ENCODE data around the gene SLC6A7.

The SLC6A7 gene

DNA sequence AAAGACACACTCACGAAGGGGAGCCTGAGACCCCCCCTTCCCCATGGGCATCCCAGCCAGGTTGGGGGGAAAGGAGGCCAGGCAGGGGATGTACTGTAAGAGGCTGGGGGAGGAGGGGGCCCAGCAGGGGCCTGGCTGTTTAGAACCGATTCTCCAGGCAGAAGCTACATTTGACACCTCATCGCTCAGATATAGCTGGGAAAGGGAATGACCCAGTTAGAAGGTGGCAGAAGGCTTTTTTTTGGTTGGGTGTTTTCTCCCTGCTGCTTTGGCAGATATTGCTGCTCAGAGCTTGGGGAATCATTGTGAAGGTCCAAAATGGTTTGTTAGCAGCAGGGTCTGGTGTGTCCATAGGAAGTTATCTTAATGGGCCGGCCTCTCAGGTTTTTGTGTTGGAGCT lies 17.3 kb upstream of the SLC6A7 start:
- no peak for DNase-seq (ENCODE audit: low read depth in 3 of 3, low spot score in 1 of 3)

GRCh38 chr5:150173161-150173560 lies 16.7 kb upstream of the SLC6A7 start:
- no peak for DNase-seq (ENCODE audit: low read depth in 3 of 3, low spot score in 1 of 3)

GRCh38 chr5:150174285-150174684 lies 15.6 kb upstream of the SLC6A7 start:
- DNase-seq (ENCODE audit: low read depth in 3 of 3, low spot score in 1 of 3), result no peak

GRCh38 chr5:150175076-150175475 lies 14.8 kb upstream of the SLC6A7 start:
- no peak for DNase-seq (ENCODE audit: low read depth in 3 of 3, low spot score in 1 of 3)

DNA sequence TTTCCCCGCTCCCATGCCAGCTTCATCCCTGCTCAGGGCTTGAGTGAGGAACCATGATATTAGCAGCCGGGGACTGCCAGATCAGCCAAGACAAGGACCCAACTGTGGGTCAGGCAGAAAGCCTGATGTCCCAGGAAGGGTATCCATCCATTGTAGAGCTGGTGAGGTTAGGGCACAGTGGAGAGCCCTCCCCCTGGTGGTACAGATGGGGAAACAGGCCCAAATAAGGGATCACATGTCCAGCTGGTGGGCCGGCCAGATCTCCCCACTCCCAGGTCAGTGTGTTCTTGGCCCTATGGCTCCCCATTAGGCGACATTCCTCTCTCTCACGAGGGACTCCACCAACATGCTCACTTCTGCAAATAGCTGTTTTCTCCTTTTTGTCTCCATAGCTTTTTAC lies 14.3 kb upstream of the SLC6A7 start:
- DNase-seq (ENCODE audit: low read depth in 3 of 3, low spot score in 1 of 3), result no peak

GRCh38 chr5:150176745-150177477 lies 13.0 kb upstream of the SLC6A7 start:
- no peak for DNase-seq (ENCODE audit: low read depth in 3 of 3, low spot score in 1 of 3)

DNA sequence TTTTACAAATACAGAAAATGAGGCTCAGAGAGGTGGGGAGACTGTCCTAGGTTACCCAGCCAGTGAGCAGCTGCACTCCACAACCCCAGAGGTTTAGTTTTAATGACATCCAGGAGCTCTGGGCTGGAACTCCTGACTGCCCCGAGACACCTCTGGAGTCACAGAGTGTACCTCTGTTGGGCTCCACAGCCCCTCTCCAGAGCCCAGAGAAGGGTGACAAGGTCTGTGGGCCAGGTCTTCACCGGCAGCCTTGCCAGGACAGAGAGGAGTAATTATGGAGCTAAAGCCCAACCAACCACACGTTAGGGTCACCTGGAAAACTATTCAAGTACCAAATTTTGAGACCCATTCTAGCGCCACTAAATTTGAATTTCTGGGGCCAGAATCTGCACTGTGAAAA lies 12.1 kb upstream of the SLC6A7 start:
- DNase-seq (ENCODE audit: low read depth in 3 of 3, low spot score in 1 of 3), result no peak

DNA sequence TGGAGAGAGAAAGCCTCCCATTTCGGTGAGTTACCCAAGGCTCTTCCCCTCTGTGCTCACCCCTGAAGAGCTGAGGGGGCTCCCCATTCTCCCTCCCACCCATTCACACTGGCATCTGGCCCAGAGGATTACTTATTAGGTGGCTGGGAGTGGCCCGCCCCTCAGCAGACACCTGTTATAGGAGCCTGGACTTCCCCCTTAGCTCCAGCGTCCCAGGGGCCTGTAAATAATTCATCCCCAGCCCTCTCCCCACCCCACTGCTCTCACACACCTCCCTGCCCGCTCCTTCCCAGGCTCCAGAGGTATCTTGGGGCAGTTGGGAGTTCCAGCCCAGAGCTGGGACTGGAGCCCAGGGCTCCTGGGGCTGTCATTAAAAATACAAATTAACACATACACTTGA lies 11.6 kb upstream of the SLC6A7 start:
- DNase-seq (ENCODE audit: low read depth in 3 of 3, low spot score in 1 of 3), result no peak

- DNase-seq (ENCODE audit: low read depth in 3 of 3, low spot score in 1 of 3), result no peak
Measured at GRCh38 chr5:150179019-150179620, 10.7 kb upstream of the SLC6A7 start.

DNA sequence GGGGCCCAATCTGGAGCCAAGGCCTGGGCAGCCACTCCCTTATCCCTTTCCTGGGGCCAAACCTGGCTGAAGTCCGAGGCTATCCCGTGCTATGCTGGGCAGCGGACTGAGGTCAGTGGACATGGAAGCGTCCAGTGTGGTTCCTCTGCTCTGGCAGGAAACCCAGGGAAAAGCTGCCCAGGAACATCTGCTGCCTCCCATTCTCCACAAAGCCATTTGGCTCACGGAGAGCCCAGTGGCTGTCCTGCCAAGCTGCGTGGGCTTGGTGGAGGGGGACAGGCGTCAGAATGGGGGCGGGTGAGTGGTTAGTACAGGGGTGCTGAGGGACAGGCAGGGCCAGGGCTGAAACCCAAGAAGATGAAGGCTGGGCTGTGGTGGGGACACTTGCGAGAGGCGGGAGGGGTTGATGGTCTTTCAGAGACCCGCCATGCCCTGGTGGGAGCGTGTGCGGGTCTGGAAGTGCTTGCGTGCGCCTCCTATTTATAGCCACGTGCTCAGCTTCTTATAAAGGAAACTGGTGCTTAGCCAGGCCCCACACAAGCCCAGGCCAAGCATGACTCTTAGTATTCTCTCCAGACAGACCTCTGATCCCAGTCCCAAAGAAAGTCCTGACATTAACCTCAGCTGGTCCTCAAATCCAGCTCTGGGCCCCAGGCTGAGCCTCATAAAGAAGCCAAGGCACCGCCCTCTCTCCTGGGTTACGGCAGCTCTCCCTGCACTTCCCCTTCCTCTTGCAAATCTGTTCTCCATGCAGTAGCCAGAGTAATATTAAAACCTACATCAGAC lies 9.4 kb upstream of the SLC6A7 start:
- DNase-seq (ENCODE audit: low read depth in 3 of 3, low spot score in 1 of 3), result no peak

- no peak for DNase-seq (ENCODE audit: low read depth in 3 of 3, low spot score in 1 of 3)
Measured at GRCh38 chr5:150181027-150181426, 8.8 kb upstream of the SLC6A7 start.

GRCh38 chr5:150181766-150182545 lies 7.9 kb upstream of the SLC6A7 start:
- DNase-seq (ENCODE audit: low read depth in 3 of 3, low spot score in 1 of 3), result no peak

GRCh38 chr5:150182774-150183173 lies 7.1 kb upstream of the SLC6A7 start:
- no peak for DNase-seq (ENCODE audit: low read depth in 3 of 3, low spot score in 1 of 3)

GRCh38 chr5:150183436-150183835 lies 6.4 kb upstream of the SLC6A7 start:
- DNase-seq (ENCODE audit: low read depth in 3 of 3, low spot score in 1 of 3), result no peak

GRCh38 chr5:150184006-150184405 lies 5.9 kb upstream of the SLC6A7 start:
- no peak for DNase-seq (ENCODE audit: low read depth in 3 of 3, low spot score in 1 of 3)

GRCh38 chr5:150184990-150185912 lies 4.6 kb upstream of the SLC6A7 start:
- no peak for DNase-seq (ENCODE audit: low read depth in 3 of 3, low spot score in 1 of 3)

- DNase-seq (ENCODE audit: low read depth in 3 of 3, low spot score in 1 of 3), result no peak
Measured at GRCh38 chr5:150186137-150186536, 3.7 kb upstream of the SLC6A7 start.

DNA sequence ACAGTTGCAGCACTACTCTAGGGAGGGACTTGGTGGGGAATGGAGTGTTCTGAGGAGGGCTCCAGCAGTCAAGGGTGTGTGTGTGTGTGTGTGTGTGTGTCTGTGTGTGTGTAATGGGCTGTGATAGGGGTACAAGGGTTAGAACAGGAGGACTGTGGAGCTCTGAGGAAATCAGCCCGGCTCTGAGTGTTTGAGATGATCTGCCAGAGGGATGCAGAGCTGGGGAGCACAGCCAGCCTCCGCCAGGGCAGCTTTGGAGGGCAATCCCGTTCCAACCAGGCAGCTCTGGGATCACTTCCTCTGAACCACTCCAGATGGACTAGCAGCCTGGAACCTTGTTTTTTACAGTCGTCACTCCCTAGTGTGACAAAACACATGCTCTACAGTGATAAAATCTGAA lies 3.0 kb upstream of the SLC6A7 start:
- DNase-seq (ENCODE audit: low read depth in 3 of 3, low spot score in 1 of 3), result no peak

- no peak for DNase-seq (ENCODE audit: low read depth in 3 of 3, low spot score in 1 of 3)
Measured at GRCh38 chr5:150188146-150188842, 1.6 kb upstream of the SLC6A7 start.

DNA sequence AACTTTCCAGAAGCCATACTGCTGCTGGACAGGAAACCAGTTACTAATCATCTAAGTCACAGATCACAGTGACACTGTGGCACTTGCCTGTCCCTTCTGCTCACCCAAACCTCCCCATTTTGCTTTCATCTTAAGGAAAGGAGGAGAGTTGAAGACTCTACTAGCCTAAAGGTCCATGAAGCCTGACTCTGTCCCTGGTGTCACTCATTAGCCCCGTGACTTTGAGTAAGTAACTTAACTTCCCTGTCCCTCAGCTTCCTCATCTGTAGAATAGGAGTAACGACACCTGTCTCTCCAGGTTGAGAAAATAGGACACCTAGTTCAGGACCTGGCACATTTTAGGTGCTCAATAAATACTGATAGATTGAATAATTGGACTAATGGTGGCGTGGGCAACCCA lies 536 bp upstream of the SLC6A7 start:
- DNase-seq (ENCODE audit: low read depth in 3 of 3, low spot score in 1 of 3), result no peak

Measured in stimulated activated CD4-positive, alpha-beta T cell treated with anti-CD3 and anti-CD28 coated beads, TNF-alpha, amount 100 ng/mL, for 1 hour (primary cell).